HG03571 (cell line): Measurements from ENCODE around the gene REM1.
"Not testable (repeated sequence)": the region's sequence is repeated elsewhere in the genome, so short reads cannot be mapped to it uniquely, and the experiment has no call there.

Experiments
- ATAC-seq: cut with Tn5 transposase; IDR thresholded peaks from one replicate; pipeline ENCODE4 v1.9.1; 2021; ENCODE audit not compliant: unreplicated experiment

Gene REM1

GRCh38 chr20:31474758-31475427 is at the start of gene REM1, which contains the start of gene DEFB124:
Gene REM1 (plus strand): TSS chr20:31475288. CDS start chr20:31476446, 1,158 bp downstream.
Gene DEFB124 (minus strand): TSS chr20:31475127. CDS start chr20:31473013, 2,114 bp downstream.
- ATAC-seq = no peak

DNA sequence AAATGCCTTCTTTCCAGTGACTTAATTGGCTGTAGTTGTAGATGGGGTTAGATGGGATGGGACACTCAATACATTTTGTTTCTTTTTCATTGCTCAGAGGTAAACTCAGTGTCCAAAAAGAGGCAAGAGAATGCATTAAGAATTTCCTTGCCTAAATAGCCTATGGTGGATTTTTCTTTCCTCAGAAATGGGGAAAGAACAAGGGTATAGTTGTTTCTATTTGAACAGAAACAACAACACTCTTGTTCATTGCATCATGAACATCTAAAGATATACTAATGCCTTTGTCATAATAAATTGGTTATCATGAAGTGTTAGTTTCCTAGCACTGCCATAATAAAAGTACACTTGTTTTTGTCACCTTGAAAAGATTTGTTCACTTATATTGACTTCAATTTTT is 49.3 kb upstream of the REM1 start:
- ATAC-seq = no peak

- not testable (repeated sequence) for ATAC-seq
Observed at GRCh38 chr20:31426891-31427551, 48.1 kb upstream of the REM1 start.

DNA sequence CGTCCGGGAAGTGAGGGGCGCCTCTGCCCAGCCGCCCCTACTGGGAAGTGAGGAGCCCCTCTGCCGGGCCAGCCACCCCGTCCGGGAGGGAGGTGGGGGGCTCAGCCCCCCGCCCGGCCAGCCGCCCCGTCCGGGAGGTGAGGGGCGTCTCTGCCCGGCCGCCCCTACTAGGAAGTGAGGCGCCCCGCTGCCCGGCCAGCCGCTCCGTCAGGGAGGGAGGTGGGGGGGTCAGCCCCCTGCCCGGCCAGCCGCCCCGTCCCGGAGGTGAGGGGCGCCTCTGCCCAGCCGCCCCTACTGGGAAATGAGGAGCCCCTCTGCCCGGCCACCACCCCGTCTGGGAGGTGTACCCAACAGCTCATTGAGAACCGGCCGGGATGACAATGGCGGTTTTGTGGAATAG is 47.5 kb upstream of the REM1 start:
- ATAC-seq = not testable (repeated sequence)

DNA sequence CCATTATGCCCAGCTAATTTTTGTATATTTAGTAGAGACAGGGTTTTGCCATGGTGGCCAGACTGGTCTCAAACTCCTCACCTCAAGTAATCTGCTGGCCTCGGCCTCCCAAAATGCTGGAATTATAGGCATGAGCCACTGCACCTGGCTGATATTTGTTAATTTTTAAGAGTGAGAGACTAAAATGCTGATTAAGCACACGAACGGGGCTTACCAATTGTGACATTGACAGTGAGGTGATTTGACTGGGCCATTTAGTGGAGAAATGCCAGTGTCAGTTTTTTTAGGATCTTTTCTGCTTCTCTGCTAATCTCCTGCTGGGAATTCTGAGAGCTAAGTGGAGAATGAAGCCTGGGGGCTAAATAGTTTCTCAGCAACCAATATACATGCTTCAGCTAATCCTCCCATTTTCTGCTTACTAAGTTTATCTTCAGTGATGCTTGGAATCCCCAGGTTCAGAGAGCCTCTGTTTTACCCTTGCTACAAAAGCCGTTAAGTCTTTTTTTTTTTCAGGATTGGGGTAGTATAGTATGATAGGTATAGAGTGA is 44.4 kb upstream of the REM1 start:
- ATAC-seq = no peak

DNA sequence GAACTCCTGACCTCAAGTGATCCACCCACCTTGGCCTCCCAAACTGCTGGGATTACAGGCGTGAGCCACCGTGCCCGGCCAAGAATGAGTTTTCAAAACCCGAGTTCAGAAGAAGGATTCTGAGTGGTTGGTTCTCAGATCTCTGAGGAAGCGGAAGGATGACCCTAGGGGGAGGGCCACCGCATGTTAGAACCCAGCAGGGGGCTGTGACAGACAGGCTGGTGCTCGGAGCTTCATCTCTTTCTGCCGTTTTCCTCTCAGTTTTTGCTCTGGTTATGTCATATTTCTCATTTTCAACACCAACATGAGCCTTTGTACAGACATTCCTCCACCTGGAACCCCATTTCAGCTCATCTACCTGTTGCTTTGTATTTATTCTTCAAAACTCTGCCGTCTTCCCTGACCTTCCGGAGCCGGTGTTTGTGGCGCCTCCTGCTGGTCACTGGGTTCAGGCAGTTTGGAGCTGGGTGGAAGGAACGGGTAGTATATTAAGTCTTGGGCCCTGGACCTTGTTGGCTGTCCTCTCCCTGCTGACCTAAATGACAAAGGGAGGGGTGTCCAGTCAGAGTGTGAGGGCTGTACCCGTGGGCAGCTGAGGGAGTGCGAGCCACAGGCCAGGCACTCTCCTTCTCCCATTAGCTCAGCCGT is 35.0 kb upstream of the REM1 start, which contains the start of gene DEFB123:
Gene DEFB123, plus strand, starts transcription at position 621 of the 648 bp plus-strand sequence. CDS start 67 bp downstream, outside the sequence.
- no peak for ATAC-seq

DNA sequence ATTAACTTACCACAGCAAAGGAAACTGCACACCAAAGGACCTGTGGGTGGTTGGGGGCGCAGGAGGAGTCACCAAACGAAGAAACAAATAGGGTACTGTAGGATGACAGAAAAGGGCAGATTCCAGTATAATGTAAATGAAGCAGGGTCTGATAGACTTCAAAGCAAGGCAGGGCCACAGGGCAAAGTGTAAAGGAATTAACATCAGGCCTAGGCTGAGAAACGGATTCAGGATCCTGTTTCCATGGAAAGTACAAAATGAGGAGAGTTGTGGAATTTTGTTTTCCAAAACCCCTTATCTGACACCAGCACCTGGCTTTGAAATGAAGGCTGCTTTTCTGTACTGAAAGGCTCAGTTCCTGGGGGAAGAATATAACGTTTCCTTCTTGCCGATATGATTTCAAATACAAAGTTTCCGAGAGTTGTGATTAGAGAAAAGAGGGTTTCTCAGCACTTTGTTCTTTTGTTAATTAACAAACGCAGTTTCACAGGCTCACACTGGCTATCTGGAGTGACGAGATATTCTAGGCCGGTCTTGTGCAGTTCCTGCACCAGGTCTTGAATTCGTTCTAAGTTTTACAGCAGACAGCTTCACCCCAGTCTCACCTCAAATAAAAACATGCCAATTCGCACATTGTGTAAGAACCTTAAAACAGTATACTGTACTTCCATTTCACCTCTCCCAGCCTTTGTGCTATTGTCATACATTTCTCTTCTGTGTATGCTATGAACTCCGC is 28.8 kb upstream of the REM1 start:
- no peak for ATAC-seq

GRCh38 chr20:31449511-31450414 is 25.3 kb upstream of the REM1 start:
- no peak for ATAC-seq

- ATAC-seq = no peak
Observed at GRCh38 chr20:31452575-31452974, 22.5 kb upstream of the REM1 start.

DNA sequence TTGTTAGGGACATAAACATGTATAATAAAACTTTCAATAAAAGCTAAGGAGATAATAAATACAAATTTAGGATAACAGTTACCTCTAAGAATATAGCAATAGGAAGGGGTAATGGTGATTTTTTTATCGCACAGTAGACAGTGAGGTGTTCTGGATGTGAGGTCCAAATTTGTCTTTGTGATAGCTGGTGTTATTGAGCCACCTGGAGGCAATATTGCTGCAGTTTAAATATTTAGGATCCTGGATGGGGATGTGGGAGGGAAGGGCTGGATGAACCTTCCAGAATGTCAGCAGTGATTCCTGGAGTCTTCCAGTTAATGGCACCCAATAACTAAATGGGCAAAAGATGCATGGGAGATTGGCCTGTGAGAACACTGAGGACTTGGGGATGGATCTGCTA is 20.7 kb upstream of the REM1 start:
- no peak for ATAC-seq

GRCh38 chr20:31470946-31471345 is 4.1 kb upstream of the REM1 start:
- not testable (repeated sequence) for ATAC-seq

DNA sequence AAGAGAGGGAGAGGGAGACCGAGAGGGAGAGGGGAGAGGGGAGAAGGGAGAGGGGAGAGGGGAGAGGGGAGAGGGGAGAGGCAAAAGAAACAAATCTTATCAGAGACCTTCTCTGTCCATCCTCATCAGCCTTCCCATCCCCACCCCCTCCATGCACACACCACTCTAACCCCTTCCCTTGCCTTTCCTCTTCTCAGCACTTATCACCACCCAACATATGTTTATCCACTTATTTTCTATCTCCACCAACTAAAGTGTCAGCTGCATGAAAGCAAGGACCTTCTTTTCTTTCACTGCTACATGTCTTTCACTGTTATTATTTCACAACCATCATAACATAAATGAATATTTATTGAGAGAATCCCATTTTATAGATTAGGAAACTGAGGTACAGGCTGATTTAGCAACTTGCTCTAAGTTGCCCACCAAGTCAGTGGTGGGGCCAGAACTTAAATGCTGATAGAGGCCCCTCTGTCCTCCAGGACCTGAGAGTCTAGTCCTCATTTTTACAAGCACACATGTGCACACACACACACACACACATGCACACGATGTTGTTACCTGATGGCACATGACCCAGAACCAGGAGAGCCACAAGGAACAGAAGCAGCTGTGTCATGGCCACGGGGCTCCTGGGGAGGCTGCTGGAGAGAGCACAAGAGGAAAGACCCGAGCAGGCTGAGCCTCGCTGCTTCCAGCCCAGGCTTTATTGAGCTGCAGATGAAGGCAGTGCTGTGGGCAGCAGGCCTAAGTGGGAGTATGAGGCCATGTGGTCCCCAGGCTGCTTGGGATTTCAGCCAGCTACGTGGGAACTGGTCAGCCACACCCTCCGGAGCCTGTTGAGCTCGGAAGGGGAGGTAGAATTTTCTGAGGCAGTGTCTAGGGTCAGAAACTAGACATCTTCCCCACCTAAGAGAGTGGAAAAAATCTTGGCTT is 2.4 kb upstream of the REM1 start:
- ATAC-seq = no peak

DNA sequence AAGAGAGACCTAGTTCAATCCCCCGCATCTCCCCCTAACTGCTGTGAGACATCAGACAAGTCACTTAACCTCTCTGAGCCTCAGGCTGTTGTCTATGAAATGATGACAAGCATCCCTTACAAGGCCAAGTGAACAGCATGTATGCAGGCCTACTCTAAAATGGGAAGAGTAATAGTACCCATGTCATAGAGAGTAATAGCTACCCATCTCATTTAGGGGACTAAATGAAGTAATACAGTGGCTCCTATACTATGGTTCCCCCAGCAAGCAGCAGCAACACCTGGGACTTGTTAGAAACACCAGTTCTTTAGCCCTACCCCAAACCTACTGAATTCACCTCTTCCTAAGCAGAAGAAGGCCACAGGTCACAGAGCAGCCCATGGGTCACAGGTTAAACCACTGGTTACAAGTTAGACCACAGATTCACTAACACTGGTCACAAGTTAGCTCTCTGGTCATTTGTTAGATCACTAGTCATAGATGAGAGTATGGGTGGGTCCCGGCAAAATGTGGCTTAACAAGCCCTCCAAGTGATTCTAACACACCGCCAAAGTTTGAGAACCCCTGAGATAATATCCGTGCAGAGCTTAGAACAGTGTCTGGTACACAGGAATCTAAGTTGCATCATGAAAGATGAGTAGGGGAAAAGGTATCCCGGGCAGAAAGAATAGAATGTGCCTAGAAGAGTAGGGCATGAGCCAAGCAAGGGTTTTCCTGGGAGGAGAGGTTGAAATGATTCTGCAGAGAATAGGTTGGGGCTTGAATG is 1.6 kb upstream of the REM1 start:
- ATAC-seq = no peak

DNA sequence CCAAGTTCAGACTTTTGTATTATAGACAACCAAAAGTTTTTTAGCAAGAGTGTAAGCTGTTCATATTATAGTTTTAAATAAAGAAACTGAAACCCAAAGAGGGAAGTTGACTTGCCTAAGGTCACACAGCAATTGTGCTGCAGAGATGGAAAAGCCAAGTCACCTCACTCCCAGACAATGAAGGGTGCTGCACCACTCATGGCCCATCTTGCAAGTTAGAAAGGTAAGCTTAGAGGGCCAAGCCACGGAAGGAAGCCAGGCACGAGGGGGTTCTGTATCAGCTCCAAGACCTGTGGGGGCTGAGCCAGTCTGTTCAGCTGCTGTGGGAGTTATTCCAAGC is 1.0 kb upstream of the REM1 start:
- no peak for ATAC-seq

DNA sequence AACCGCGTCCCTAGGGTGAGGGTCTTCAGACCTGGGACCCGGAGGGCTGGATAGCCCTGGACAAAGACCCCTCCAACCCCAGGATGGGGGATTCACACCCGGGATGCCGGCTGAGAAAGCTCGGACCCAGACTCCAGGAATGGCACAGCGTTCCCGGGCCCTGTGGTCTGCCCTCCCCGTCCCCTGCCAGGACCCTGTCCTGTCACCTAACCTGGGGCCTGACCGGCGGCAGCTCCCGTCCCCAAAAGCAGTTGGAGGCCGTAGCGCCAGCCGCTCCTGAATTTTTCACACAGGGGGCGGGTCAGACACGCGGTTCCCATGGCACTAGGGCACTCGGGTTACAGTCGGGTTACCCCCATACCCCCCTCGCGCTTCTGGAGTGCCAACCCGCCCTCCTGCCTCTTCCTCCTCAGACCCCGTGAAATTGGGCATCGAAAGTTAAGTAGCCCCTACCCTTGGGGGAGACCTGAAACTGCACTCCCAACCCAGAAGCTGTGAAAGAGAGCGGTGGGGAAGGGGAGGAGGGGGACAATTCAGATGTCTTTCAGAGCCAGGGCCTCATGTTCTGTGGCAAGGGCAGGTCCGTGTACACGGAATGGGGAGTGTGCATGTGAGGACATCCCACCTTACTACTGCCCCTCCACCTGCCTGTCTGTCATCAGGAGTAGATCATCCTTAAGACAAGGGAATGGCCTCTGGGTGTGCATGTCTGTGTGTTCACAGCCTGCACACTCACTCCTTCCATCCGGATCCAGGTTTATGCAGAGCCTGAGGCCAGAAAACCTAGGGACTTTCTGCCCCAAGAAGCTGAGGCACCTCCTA is 595 bp downstream of the REM1 start:
- ATAC-seq = no peak

DNA sequence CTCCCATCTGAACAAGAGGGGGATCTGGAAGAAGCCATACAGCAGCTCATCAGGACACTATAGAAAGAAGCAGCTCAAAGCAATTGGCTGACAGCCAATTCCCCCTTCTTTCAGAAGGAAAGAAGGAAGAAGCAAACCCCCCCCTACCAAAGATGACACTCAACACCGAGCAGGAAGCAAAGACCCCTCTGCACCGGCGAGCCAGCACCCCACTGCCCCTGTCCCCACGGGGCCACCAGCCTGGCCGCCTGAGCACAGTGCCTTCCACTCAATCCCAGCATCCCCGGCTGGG is 1.2 kb downstream of the REM1 start:
- no peak for ATAC-seq

DNA sequence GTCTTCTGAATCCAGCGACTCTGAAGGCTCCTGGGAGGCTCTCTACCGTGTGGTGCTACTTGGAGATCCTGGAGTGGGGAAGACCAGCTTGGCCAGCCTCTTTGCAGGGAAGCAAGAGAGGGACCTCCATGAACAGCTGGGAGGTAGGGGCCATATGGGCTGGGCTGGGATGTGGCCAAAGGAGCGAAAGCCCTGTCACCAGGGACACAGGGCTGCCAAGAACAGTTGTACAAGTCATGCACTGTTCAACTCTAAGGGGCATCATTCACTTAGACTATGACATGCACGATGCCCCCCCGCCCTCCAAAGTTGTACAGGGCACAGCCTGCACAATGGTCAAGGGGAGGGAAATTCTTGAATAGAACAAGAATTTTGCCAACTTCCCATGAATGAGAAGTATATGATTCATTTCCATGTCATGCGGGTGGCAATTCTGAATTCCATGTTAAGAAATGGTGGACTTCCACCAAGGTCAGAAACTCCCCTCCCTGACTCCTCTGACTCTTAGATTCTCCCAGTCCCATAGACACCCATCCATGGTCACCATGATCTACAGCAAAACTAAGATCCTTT is 1.6 kb downstream of the REM1 start:
- no peak for ATAC-seq
